Neural cell (in vitro differentiated cells): ENCODE data around the gene IRF2BP1. TPM values are rescaled to one million over a fixed set of nuclear protein-coding genes. Genes with fewer than 3 reads are reported as not detected.

Source experiments
- H2AFZ ChIP-seq: fragments of 200-600, 300-800 bp; sonication (generic), shearing (Covaris generic); 2 replicates; pipeline ENCODE4 v1.6.0; 2014; ENCODE audit warnings: low read depth, mild to moderate bottlenecking, antibody characterized with exemption, low read length, moderate library complexity
- H3F3A ChIP-seq: fragments of 200-600 bp; shearing (Covaris generic); 2 replicates; pipeline ENCODE4 v1.6.1; 2016; ENCODE audit warnings: mild to moderate bottlenecking, moderate library complexity, mixed read lengths, antibody characterized with exemption, low read length; ENCODE audit not compliant: insufficient read depth, poor library complexity, severe bottlenecking
- H3K27ac ChIP-seq: fragments of 200-600, 300-800 bp; sonication (generic), shearing (Covaris generic); 2 replicates; pipeline ENCODE4 v1.5.1; 2014; ENCODE audit warnings: mild to moderate bottlenecking, low read length, moderate library complexity
- H3K27me3 ChIP-seq: fragments of 300-800, 200-600 bp; sonication (generic), shearing (Covaris generic); 2 replicates; pipeline ENCODE4 v1.6.0; 2014; ENCODE audit warnings: mild to moderate bottlenecking, low read depth, low read length, moderate library complexity; ENCODE audit not compliant: insufficient read depth
- H3K36me3 ChIP-seq: fragments of 300-800, 200-600 bp; sonication (generic), shearing (Covaris generic); 2 replicates; pipeline ENCODE4 v1.5.1; 2014; ENCODE audit warnings: mild to moderate bottlenecking, antibody characterized with exemption, low read length, moderate library complexity; ENCODE audit not compliant: insufficient read depth
- H3K4me2 ChIP-seq: fragments of 300-800, 200-600 bp; sonication (generic), shearing (Covaris generic); 2 replicates; pipeline ENCODE4 v1.6.0; 2014; ENCODE audit warnings: mild to moderate bottlenecking, low read length
- H3K4me3 ChIP-seq: fragments of 300-800, 200-600 bp; sonication (generic), shearing (Covaris generic); 2 replicates; pipeline ENCODE4 v1.5.1; 2014; ENCODE audit warnings: mild to moderate bottlenecking, low read length, moderate library complexity
- H3K79me2 ChIP-seq: fragments of 200-600 bp; shearing (Covaris generic); replicated peaks from 2 replicates; pipeline ENCODE4 v1.6.0; 2014; ENCODE audit warnings: mild to moderate bottlenecking, low read length, moderate library complexity; ENCODE audit not compliant: insufficient read depth
- H3K9ac ChIP-seq: fragments of 300-800, 200-600 bp; sonication (generic), shearing (Covaris generic); 2 replicates; pipeline ENCODE4 v1.6.1; 2016; ENCODE audit warnings: mild to moderate bottlenecking, low read length, mixed read lengths
- H3K9me2 ChIP-seq: fragments of 200-600 bp; shearing (Covaris generic); 2 replicates; pipeline ENCODE4 v1.6.1; 2016; ENCODE audit warnings: mild to moderate bottlenecking, low read length, mixed read lengths; ENCODE audit not compliant: insufficient read depth
- H3K9me3 ChIP-seq: fragments of 200-600, 300-800 bp; sonication (generic), shearing (Covaris generic); 2 replicates; pipeline ENCODE4 v1.6.1; 2016; ENCODE audit warnings: mild to moderate bottlenecking, mixed run types, low read length, moderate library complexity, mixed read lengths
- H4K20me1 ChIP-seq: fragments of 200-600 bp; shearing (Covaris generic); 2 replicates; pipeline ENCODE4 v1.6.1; 2016; ENCODE audit warnings: mild to moderate bottlenecking, mixed run types; ENCODE audit not compliant: insufficient read depth
- EP300 ChIP-seq: fragments of 450-650 bp; conservative IDR thresholded peaks from 2 replicates; pipeline ENCODE4 v1.6.1; 2014; ENCODE audit warnings: antibody characterized with exemption, mild to moderate bottlenecking, moderate library complexity; ENCODE audit not compliant: poor library complexity, severe bottlenecking
- EZH2 ChIP-seq: fragments of 200-600, 300-800 bp; shearing (Covaris generic), sonication (generic); IDR thresholded peaks from 2 replicates; pipeline ENCODE4 v1.6.1; 2014; ENCODE audit warnings: antibody characterized with exemption, low read length, borderline replicate concordance, mild to moderate bottlenecking; ENCODE audit not compliant: insufficient read depth, poor library complexity, severe bottlenecking
- MXI1 ChIP-seq: fragments of 450-650 bp; conservative IDR thresholded peaks from 2 replicates; pipeline ENCODE4 v1.6.1; 2014; ENCODE audit warnings: antibody characterized with exemption, mild to moderate bottlenecking; ENCODE audit not compliant: poor library complexity, severe bottlenecking
- POLR2AphosphoS5 ChIP-seq: IDR thresholded peaks from 2 replicates; pipeline ENCODE4 v1.6.1; 2012
- RAD21 ChIP-seq: fragments of 450-650 bp; conservative IDR thresholded peaks from 2 replicates; pipeline ENCODE4 v1.6.1; 2014; ENCODE audit warnings: antibody characterized with exemption, mild to moderate bottlenecking, moderate library complexity
- SMC3 ChIP-seq: fragments of 450-650 bp; conservative IDR thresholded peaks from 2 replicates; pipeline ENCODE4 v1.6.1; 2014; ENCODE audit warnings: antibody characterized with exemption, mild to moderate bottlenecking, moderate library complexity; ENCODE audit not compliant: poor library complexity
- TAF1 ChIP-seq: IDR thresholded peaks from 2 replicates; pipeline ENCODE4 v1.6.1; 2012; ENCODE audit warnings: low read depth
- polyA plus RNA-seq: library from polyadenylated mRNA; depleted of rRNA; stranded (reverse); fragments of >200 nt; gene quantifications from 2 replicates; pipeline ENCODE4 v1.2.3, GENCODE V29; 2014
- TF ChIP-seq, protein P1 (sequence below): fragments of 450-650 bp; IDR thresholded peaks from 2 replicates; pipeline ENCODE4 v1.5.1; 2014; ENCODE audit warnings: antibody characterized with exemption, mild to moderate bottlenecking, moderate library complexity; ENCODE audit not compliant: poor library complexity, severe bottlenecking
- TF ChIP-seq, protein P2 (sequence below): IDR thresholded peaks from 2 replicates; pipeline ENCODE4 v1.6.1; 2012; ENCODE audit warnings: borderline replicate concordance

The IRF2BP1 gene
- polyA plus RNA-seq, 1 donor from 2014 or later, result 26.9 TPM

DNA sequence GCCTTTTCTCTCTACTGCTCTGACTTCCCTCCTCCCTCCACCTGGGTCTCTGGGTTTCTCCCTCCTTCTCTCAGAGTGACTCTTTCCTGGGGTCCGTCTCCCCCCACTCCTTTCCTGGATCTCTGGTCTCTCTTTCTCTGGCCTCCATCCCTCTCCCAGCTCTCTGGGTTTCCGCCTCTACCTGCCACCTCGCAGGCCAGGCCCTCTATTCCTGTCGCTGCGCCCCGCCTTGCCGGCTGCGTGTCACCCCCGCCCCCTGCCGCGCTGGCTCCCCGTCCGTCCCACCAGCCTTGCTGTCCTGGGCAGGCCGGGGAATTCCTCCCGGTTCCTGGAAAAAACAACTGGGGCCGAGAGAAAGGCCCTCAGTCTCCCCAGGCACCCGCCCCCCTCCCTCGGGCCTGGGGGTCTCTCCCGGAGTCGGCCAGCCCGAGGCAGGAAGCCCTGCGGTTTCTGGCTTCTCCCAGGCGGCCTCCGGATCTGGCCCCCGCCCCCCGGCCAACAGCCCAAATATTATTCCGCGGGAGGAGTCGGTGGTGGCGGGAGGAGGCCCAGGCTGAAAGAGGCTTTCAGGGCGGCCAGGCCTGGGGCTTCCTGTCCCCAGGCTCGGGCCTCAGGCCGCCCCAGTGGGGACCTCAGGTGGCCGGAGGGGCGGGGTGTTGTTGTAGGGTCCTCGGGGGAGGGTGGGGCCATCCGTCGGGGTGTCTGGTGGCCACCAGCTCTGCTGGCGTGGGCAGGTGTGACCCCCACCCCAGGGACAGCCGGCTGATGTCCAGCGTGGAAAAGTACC is 9.3 kb downstream of the IRF2BP1 start:
- Histone ChIP-seq H3K27me3 (no peaks in the 10 kb centered on the region), H3K9me2 (no peaks in the 10 kb centered on the region), H3K36me3 (no peaks in the 10 kb centered on the region), H3K27ac (no peak overlapping the region), H3F3A (no peaks in the 10 kb centered on the region), H3K9ac (no peak overlapping the region), H4K20me1 (no peaks in the 10 kb centered on the region), H3K9me3 (no peaks in the 10 kb centered on the region), H3K4me3 (no peak overlapping the region), H3K79me2 (no peaks in the 10 kb centered on the region), H2AFZ (no peak overlapping the region), H3K4me2 (no peak overlapping the region)
- TF ChIP-seq TAF1, result no peak
- TF ChIP-seq, protein P1, sequence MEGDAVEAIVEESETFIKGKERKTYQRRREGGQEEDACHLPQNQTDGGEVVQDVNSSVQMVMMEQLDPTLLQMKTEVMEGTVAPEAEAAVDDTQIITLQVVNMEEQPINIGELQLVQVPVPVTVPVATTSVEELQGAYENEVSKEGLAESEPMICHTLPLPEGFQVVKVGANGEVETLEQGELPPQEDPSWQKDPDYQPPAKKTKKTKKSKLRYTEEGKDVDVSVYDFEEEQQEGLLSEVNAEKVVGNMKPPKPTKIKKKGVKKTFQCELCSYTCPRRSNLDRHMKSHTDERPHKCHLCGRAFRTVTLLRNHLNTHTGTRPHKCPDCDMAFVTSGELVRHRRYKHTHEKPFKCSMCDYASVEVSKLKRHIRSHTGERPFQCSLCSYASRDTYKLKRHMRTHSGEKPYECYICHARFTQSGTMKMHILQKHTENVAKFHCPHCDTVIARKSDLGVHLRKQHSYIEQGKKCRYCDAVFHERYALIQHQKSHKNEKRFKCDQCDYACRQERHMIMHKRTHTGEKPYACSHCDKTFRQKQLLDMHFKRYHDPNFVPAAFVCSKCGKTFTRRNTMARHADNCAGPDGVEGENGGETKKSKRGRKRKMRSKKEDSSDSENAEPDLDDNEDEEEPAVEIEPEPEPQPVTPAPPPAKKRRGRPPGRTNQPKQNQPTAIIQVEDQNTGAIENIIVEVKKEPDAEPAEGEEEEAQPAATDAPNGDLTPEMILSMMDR, result no peak
- no peak for TF ChIP-seq RAD21
- no peak for TF ChIP-seq POLR2AphosphoS5
- TF ChIP-seq MXI1, result no peak
- TF ChIP-seq, protein P2, sequence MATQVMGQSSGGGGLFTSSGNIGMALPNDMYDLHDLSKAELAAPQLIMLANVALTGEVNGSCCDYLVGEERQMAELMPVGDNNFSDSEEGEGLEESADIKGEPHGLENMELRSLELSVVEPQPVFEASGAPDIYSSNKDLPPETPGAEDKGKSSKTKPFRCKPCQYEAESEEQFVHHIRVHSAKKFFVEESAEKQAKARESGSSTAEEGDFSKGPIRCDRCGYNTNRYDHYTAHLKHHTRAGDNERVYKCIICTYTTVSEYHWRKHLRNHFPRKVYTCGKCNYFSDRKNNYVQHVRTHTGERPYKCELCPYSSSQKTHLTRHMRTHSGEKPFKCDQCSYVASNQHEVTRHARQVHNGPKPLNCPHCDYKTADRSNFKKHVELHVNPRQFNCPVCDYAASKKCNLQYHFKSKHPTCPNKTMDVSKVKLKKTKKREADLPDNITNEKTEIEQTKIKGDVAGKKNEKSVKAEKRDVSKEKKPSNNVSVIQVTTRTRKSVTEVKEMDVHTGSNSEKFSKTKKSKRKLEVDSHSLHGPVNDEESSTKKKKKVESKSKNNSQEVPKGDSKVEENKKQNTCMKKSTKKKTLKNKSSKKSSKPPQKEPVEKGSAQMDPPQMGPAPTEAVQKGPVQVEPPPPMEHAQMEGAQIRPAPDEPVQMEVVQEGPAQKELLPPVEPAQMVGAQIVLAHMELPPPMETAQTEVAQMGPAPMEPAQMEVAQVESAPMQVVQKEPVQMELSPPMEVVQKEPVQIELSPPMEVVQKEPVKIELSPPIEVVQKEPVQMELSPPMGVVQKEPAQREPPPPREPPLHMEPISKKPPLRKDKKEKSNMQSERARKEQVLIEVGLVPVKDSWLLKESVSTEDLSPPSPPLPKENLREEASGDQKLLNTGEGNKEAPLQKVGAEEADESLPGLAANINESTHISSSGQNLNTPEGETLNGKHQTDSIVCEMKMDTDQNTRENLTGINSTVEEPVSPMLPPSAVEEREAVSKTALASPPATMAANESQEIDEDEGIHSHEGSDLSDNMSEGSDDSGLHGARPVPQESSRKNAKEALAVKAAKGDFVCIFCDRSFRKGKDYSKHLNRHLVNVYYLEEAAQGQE, result no peak
- no peak for TF ChIP-seq EZH2
- TF ChIP-seq EP300, result no peak
- no peak for TF ChIP-seq SMC3

DNA sequence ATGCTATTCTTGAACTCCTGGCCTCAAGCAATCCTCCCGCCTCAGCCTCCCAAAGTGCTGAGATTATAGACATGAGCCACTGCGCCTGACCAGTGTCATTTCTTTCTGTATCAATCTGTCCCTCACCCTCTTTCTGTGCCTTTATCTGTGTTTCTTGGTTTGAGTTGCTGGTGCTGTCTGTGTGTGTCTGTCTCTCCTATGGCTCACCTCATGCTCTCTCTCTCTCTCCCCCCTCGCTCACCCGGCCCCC is 9.9 kb downstream of the IRF2BP1 start:
- no peak for TF ChIP-seq TAF1
- TF ChIP-seq MXI1, result no peak
- TF ChIP-seq POLR2AphosphoS5, result no peak
- TF ChIP-seq, protein P1, result no peak
- TF ChIP-seq EP300, result no peak
- TF ChIP-seq SMC3, result no peak
- TF ChIP-seq EZH2, result no peak
- no peak for TF ChIP-seq RAD21
- TF ChIP-seq, protein P2, result no peak
- no peaks in the 10 kb centered on the region for H3F3A ChIP-seq
- no peaks in the 10 kb centered on the region for H3K27me3 ChIP-seq
- no peak overlapping the region for H3K4me3 ChIP-seq
- no peaks in the 10 kb centered on the region for H3K36me3 ChIP-seq
- H3K9me2 ChIP-seq, result no peaks in the 10 kb centered on the region
- no peak overlapping the region for H3K27ac ChIP-seq
- H2AFZ ChIP-seq, result no peak overlapping the region
- H3K79me2 ChIP-seq, result no peaks in the 10 kb centered on the region
- H3K9ac ChIP-seq, result no peak overlapping the region
- H3K4me2 ChIP-seq, result no peak overlapping the region
- H3K9me3 ChIP-seq, result no peaks in the 10 kb centered on the region
- H4K20me1 ChIP-seq, result no peaks in the 10 kb centered on the region
